GM10266 (cell line): ENCODE measurements around the gene ATE1.

ENCODE experiments used
- DNase-seq: peaks from one replicate; pipeline ENCODE4 v3.0.0; 2012; ENCODE audit errors: extremely low spot score
- TF ChIP-seq, protein P1 (sequence below): IDR thresholded peaks from 2 replicates; pipeline ENCODE4 v1.5.1; 2012; ENCODE audit warnings: mild to moderate bottlenecking, low read depth; ENCODE audit not compliant: control insufficient read depth, insufficient read depth; ENCODE audit errors: missing control alignments

The ATE1 gene

DNA sequence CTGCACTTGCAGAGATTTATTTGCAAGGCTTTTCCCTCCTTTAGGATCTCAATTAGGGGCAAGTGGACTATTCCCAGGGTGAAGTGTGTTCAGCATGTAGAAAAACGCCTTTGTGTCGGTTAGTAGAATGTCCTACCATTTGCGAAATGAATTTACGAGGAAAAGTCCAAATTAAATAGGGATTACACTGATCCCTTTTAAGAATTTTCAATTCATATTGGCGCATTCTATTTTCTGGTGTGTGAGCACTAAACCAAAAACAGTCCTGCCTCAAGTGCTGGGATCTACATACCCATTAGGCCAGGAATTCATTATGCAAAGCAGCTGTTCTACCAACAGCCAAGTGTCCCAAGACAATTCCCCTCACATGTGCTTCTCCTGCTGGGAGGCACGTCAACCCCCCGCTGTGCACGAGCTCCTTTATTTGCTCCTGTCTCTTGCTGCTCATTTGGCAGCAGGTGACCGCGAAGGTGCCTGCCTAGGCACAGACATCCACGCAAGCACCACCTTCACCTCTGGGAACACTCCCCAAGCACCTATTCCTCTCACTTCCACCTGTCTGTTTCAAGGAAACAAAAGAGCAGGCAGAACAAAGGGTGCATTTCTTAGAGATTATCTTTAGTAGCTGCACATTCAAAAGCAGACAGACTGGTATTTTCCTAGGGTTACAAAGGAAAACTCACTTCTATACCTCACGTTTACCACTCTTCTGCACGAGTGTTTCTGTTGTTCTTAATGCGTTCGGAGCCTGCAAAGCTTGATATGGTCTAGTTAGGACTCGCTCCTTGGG lies 195.0 kb downstream of the ATE1 start:
- TF ChIP-seq, protein P1, sequence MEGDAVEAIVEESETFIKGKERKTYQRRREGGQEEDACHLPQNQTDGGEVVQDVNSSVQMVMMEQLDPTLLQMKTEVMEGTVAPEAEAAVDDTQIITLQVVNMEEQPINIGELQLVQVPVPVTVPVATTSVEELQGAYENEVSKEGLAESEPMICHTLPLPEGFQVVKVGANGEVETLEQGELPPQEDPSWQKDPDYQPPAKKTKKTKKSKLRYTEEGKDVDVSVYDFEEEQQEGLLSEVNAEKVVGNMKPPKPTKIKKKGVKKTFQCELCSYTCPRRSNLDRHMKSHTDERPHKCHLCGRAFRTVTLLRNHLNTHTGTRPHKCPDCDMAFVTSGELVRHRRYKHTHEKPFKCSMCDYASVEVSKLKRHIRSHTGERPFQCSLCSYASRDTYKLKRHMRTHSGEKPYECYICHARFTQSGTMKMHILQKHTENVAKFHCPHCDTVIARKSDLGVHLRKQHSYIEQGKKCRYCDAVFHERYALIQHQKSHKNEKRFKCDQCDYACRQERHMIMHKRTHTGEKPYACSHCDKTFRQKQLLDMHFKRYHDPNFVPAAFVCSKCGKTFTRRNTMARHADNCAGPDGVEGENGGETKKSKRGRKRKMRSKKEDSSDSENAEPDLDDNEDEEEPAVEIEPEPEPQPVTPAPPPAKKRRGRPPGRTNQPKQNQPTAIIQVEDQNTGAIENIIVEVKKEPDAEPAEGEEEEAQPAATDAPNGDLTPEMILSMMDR: no peak
- no peak for DNase-seq

DNA sequence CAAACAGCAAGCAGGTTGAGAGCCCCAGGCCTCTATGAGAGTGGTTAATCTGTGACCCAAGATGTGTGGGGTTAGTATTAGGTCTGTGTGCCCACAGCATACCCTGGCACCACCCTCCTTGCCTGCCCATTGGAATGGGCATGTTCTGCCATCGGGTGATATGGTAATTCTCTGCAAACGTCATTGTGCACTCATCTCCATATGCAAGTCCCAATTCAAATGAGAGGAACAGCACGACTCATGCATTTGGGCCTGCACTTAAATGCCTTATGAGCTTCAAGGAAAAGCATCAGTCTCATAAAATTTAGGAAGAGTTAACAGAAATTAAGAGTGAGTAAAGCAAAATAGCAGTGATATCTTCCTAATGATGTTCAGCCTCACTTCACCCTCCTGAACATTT lies 195.7 kb downstream of the ATE1 start:
- TF ChIP-seq, protein P1: no peak
- no peak for DNase-seq

DNA sequence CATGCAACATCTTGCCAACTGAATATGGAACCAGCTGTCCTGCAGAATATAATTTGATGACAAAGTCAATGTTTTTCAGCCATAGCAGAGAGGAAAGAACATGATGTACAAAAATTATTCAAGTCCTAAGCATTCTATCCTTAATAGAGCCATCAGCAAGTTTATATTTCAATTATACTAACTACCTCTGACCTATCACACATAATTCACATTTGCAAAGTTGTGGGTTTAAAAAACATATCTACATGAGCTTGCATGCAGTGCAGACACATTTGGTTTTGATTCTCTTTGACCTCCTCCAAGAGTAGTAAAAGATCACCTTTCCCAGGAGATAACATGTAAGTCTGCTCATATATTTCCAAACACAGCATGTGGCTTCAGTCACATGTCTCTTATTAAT lies 203.5 kb downstream of the ATE1 start:
- TF ChIP-seq, protein P1: no peak
- no peak for DNase-seq

DNA sequence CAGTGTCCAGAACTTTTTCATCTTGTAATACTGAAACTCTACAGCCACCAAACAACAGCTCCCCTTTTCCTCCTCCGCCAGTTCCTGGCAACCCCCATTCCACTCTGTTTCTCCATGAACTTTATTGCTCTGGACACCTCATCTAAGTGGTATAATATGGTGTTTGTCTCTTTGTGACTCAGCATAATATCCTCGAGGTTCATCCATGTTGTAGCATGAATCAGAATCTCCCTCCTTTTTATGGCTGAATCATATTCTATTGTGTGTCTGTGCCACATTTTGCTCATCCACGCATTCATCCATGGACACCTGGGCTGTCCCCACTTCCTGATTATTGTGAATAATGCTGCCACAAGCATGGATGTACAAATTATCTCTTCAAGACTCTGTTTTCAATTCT lies 205.2 kb downstream of the ATE1 start:
- TF ChIP-seq, protein P1: no peak
- no peak for DNase-seq

DNA sequence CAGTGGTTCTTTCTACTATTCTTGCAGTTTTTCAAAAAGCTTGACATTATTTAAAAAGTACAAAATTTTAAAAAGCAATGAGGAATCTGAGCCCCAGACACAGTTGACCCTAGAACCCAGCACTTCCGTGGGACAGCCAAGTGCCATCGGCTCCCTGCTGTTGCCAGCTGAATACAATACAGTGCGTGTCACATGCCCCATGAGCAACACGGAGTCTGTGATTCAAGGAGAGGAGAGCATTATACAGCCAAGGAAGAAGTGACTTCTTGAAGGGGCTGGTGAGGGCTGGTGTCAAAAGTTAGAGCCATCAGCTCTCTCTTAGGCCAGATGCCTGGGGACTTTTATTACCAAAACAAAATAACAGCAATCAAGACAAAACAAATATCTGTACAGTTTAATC lies 206.6 kb downstream of the ATE1 start:
- TF ChIP-seq, protein P1: no peak
- DNase-seq: no peak

DNA sequence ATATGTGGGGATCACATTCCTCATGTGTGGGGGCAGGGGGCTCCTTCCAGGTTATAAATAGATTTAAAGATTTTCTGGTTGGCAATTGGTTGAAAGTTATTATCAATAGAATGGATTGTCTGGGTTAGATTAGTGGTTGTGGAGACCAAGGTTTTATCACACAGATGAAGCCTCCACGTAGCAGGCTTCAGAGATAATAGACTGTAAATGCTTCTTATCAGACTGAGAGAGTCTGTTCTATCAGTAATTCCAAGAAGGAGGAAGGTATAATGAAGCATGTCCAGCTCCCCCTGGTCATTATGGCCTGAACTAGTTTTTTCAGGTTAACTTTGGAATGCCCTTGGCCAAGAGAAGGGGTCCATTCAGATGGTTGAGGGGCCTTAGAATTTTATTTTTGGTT lies 211.9 kb downstream of the ATE1 start:
- DNase-seq: no peak
- TF ChIP-seq, protein P1: no peak

DNA sequence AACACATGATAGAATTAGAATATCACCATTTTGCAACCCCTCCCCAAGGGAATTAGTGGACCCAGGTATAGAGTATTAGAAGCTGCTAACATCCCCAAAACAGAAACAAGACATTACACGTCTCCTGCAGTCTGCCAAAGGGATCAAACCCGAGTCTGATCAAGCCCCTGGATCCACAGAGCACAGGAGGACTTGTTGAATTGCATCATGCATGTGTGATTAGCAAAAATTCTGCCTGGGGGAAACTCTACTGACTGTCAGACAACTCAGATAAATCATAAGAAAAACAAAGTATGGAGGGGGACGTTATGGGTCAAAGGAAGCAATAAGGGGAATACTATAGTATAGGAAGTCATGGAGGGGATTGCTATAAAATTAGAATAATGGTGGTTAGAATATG lies 212.8 kb downstream of the ATE1 start:
- no peak for DNase-seq
- TF ChIP-seq, protein P1: no peak
